Transverse colon (tissue), 4 donors: ENCODE measurements around the gene NKIRAS2. TPM values are rescaled to one million over a fixed set of nuclear protein-coding genes. Genes with fewer than 3 reads are reported as not detected.

Experiments used
- DNase-seq: peaks from one replicate; pipeline ENCODE4 v3.0.0-alpha.2; 2019
- H3K27ac ChIP-seq, 4 donors: fragments of 200-600 bp; sonication (generic); 2 replicates each; pipeline ENCODE4 v1.5.1; 2016 to 2018; ENCODE audit warnings: inconsistent platforms in 4 of 4
- H3K27me3 ChIP-seq: fragments of 200-600 bp; sonication (generic); 2 replicates; pipeline ENCODE4 v1.5.1; 2017; ENCODE audit warnings: inconsistent platforms
- H3K36me3 ChIP-seq, 4 donors: fragments of 200-600 bp; sonication (generic); 2 replicates each; pipeline ENCODE4 v1.5.1; 2017 to 2019; ENCODE audit warnings: inconsistent platforms in 4 of 4
- H3K4me1 ChIP-seq, 4 donors: fragments of 200-600 bp; sonication (generic); 2 replicates each; pipeline ENCODE4 v1.5.1; 2017 to 2020; ENCODE audit warnings: inconsistent platforms in 4 of 4
- H3K4me3 ChIP-seq, 4 donors: fragments of 200-600 bp; sonication (generic); 1 replicate in 1 of 4; 2 replicates in 3 of 4; pipeline versions ENCODE4 v1.5.1 to v1.6.1; 2017 to 2019; ENCODE audit warnings: inconsistent platforms in 4 of 4
- H3K9me3 ChIP-seq, 2 donors: fragments of 200-600 bp; sonication (generic); 2 replicates each; pipeline ENCODE4 v1.5.1; 2017 to 2019; ENCODE audit warnings: inconsistent platforms in 2 of 2
- EP300 ChIP-seq: sonication (generic); formaldehyde crosslinking; IDR thresholded peaks from one replicate; pipeline ENCODE4 v1.6.1; 2017; ENCODE audit warnings: antibody characterized with exemption, low read depth
- POLR2A ChIP-seq: fragments of 450-650 bp; IDR thresholded peaks from one replicate; pipeline ENCODE4 v1.6.1; 2016; ENCODE audit warnings: antibody characterized with exemption, mild to moderate bottlenecking, moderate library complexity
- POLR2AphosphoS5 ChIP-seq, 3 donors: sonication (generic); formaldehyde crosslinking; IDR thresholded peaks; one replicate each; pipeline ENCODE4 v1.6.1; 2016; ENCODE audit warnings: antibody characterized with exemption in 3 of 3
- WGBS, 2 donors: methylation state at CpG; one replicate each; pipeline ENCODE4 v1.1.5; 2018; ENCODE audit warnings: low coverage in 1 of 2; 5-methylcytosine and 5-hydroxymethylcytosine counted together
- in situ Hi-C, 4 donors: fragments of 200-750 bp; cut with MboI; loops; one replicate each; pipeline versions ENCODE4 v1.15.0 to v1.15.1; 2017; ENCODE audit warnings: low sequenced_read_pairs in 3 of 4, low pct_ligation_motif_present in 1 of 4, low pct_unique_long_range_greater_than_20kb in 1 of 4
- intact Hi-C: fragments of 100-400 bp; cut with DNase I; formaldehyde crosslinking; loops from one replicate; pipeline ENCODE4 v1.15.1; 2023; ENCODE audit warnings: low total_unique reads
- total RNA-seq, 4 donors: library from RNA; depleted of rRNA; stranded (reverse); fragments of >200 nt; gene quantifications; one replicate each; pipeline ENCODE4 v1.1.0, GENCODE V29; 2016
- TF ChIP-seq, protein P1 (sequence below), 5 experiments: fragments of 200-600 bp in 3 of 5; fragments of 450-650 bp in 2 of 5; sonication (generic) in 3 of 5; IDR thresholded peaks; 1 replicate in 2 of 5; 2 replicates in 3 of 5; pipeline ENCODE4 v1.5.1; 2016 to 2017; ENCODE audit warnings: antibody characterized with exemption in 5 of 5, inconsistent platforms in 3 of 5, mild to moderate bottlenecking in 2 of 5, moderate library complexity in 1 of 5

The NKIRAS2 gene
- total RNA-seq, 4 donors from 2014 or later: 20.5 to 52.7 (median 35.0) TPM

DNA sequence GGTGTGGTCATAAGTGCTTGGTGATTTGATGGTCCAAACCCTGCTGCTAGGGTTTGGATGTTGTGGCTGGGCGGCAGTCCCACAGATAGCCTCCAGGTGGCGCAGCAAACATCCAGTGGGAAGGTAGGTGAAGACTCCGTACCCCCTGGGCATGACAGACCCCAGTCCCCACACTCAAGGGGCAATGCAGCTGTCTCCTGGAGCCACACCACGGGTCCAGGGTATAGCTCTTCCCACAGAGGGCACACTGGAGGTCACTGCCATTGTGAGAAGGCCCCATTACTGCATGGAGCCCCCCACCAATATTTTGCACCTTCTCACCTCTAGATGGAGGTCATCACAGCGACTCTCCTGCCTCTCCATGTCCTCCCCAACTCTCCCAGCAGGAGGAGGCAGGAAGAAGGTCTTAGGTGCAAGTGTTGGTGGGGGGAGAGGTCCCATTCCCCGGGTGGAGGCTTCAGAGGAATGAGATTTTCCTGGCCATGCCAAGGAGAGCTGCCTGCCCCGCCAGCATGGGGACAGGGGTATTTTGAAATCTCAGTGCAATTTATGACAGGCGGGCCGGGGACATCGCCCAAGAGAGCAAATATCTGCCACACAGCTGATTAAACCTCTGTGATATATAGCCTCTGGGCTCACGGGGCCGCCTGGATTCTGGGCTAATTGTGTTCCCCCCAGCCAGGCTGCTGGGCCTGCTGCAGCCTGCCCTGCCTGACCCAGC, 47.6 kb downstream of the NKIRAS2 start:
- no peaks in the 10 kb centered on the region for H3K9me3 ChIP-seq
- H3K36me3 ChIP-seq: no peaks in the 10 kb centered on the region
- peaks cover 0 to 16% (median 13%) of the 10 kb centered on the region in 4 donors for H3K4me1 ChIP-seq
- no peak overlapping the region for H3K27ac ChIP-seq
- in situ Hi-C loops: no loop called here
- peak; percentile 77 for DNase-seq
- H3K4me3 ChIP-seq: no peak overlapping the region
- intact Hi-C loops: loop anchor here (5.0 kb wide), 1 partner anchor 50 kb away; no protein-coding TSS in a partner anchor
- TF ChIP-seq POLR2AphosphoS5 (IDR thresholded peaks at IDR 0.05) (no peak), EP300 (no peak), POLR2A (no peak)
- TF ChIP-seq, protein P1, sequence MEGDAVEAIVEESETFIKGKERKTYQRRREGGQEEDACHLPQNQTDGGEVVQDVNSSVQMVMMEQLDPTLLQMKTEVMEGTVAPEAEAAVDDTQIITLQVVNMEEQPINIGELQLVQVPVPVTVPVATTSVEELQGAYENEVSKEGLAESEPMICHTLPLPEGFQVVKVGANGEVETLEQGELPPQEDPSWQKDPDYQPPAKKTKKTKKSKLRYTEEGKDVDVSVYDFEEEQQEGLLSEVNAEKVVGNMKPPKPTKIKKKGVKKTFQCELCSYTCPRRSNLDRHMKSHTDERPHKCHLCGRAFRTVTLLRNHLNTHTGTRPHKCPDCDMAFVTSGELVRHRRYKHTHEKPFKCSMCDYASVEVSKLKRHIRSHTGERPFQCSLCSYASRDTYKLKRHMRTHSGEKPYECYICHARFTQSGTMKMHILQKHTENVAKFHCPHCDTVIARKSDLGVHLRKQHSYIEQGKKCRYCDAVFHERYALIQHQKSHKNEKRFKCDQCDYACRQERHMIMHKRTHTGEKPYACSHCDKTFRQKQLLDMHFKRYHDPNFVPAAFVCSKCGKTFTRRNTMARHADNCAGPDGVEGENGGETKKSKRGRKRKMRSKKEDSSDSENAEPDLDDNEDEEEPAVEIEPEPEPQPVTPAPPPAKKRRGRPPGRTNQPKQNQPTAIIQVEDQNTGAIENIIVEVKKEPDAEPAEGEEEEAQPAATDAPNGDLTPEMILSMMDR (IDR thresholded peaks at IDR 0.05): peak; percentile 85 to 94 (median 92)
- WGBS, 2 donors: 22% methylated on average over 12 of the region's 12 CpGs; no CpG with 5 or more reads in 1 of the 2 donors
- peaks cover 21% of the 10 kb centered on the region for H3K27me3 ChIP-seq

DNA sequence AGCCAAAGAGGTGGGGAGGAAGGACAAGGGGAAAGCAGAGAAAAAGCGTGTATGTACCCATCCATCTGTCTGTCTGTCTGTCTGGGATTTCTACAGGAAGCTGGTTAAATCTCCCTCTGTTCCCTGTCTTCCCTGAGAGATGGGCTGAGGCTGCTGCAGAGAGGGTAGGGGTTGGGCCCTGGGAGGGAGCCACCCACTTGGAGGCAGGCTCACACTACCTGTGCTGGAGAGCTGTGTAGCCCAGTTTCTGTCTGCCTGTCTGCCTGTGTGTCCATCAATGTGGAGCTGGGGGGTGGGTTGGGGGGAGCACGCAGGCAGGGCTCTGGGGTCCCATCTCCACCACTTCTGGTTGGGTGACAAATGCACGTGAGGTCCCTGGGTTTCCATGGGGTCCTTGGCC, 49.1 kb downstream of the NKIRAS2 start:
- Histone ChIP-seq H3K27me3 (peaks cover 35% of the 10 kb centered on the region), H3K4me3 (no peak overlapping the region), H3K9me3 (no peaks in the 10 kb centered on the region), H3K36me3 (no peaks in the 10 kb centered on the region), H3K27ac (no peak overlapping the region), H3K4me1 (peaks cover 0 to 19% (median 14%) of the 10 kb centered on the region in 4 donors)
- TF ChIP-seq, protein P1 (IDR thresholded peaks at IDR 0.05): no peak
- TF ChIP-seq POLR2A (no peak), EP300 (no peak), POLR2AphosphoS5 (IDR thresholded peaks at IDR 0.05) (no peak)
- intact Hi-C loops (loop anchor here (5.0 kb wide), 1 partner anchor 48 kb away; no protein-coding TSS in a partner anchor), in situ Hi-C loops (no loop called here)
- DNase-seq: no peak
- 77 to 100% methylated on average over 1 to 2 of the region's 3 CpGs for WGBS, 2 donors

DNA sequence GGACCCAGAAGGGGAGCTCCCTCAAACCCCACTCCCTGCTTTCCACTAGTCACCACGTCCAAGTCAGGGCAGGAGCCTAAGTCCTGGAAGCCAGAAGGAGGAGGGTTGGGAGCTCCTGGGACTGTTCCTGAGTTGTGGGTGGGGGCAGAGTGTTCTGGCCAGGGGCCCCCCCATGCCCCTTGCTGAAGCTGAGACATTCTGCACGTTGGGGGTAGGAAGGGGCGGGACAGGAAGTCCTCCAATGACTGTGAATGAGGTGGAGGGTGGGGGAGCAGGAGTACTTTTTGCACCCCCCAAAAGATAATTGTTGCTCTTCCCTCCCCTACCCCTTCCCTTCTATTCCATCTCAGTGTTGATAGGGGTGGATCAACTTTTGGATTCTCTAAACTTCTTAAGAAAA, 51.9 kb downstream of the NKIRAS2 start:
- in situ Hi-C loops: no loop called here
- WGBS, 2 donors: 9% methylated on average over 3 of the region's 3 CpGs; no CpG with 5 or more reads in 1 of the 2 donors
- intact Hi-C loops: no loop called here
- no peak for TF ChIP-seq POLR2A
- TF ChIP-seq POLR2AphosphoS5 (IDR thresholded peaks at IDR 0.05): no peak
- TF ChIP-seq, protein P1 (IDR thresholded peaks at IDR 0.05): no peak
- TF ChIP-seq EP300: no peak
- H3K4me3 ChIP-seq: peak overlapping the region in 1 of 4 donors; percentile 41
- H3K27me3 ChIP-seq: peaks cover 36% of the 10 kb centered on the region
- no peaks in the 10 kb centered on the region for H3K9me3 ChIP-seq
- DNase-seq: no peak
- peaks cover 0 to 19% (median 14%) of the 10 kb centered on the region in 4 donors for H3K4me1 ChIP-seq
- H3K27ac ChIP-seq: no peak overlapping the region
- no peaks in the 10 kb centered on the region for H3K36me3 ChIP-seq

DNA sequence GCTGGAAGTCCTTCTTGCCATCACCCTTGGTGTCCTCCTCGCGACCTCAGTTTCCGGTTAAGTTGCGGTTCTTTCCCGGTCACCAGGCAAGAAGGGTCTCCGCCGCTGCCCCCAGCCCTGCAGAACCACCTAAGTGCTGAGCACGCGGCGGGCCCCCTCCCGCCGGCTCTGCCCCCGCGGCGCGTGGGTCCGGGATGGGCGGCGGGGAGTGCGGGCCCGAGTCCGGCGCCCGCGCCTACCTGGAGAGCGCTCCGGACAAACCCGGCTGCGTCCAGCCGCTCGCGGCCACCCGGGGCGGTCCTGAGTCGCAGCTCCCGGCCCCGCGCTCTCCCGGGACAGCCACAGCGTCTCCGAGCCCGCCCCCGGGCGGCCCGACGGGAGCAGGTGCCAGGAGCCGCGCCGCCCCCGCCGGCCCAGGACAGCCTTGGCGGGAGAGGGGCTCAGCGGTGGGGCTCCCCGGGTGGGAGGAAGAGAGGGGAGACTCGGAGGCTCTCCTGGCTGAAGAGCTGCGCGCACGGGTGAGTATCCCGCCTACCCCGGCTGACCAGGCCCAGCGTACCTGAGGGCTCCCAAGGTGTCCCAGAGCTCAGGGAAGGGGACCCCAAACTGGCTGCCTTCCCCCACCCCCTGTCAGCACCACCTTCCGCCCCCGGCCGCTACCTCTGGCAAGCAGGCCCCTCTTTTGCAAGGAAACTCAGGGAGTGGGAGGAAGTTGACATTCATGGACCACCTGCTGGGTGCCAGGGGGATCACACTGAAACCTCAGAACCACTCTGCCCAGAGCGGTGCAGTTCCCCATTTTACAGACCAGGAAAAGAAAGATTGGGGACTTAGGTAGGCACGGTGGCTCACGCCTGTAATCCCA, 52.7 kb downstream of the NKIRAS2 start:
- H3K9me3 ChIP-seq: no peaks in the 10 kb centered on the region
- TF ChIP-seq, protein P1 (IDR thresholded peaks at IDR 0.05): no peak
- TF ChIP-seq EP300 (no peak), POLR2A (no peak), POLR2AphosphoS5 (IDR thresholded peaks at IDR 0.05) (no peak)
- DNase-seq: no peak
- H3K4me1 ChIP-seq: peaks cover 0 to 16% (median 11%) of the 10 kb centered on the region in 4 donors
- H3K36me3 ChIP-seq: no peaks in the 10 kb centered on the region
- peak overlapping the region in 2 of 4 donors; percentile 20 to 41 for H3K4me3 ChIP-seq
- H3K27ac ChIP-seq: no peak overlapping the region
- WGBS, 2 donors: 25% methylated on average over 25 of the region's 67 CpGs; no CpG with 5 or more reads in 1 of the 2 donors
- H3K27me3 ChIP-seq: peaks cover 36% of the 10 kb centered on the region
- in situ Hi-C loops (no loop called here), intact Hi-C loops (no loop called here)
